DMS53 treated with DMSO at 0.1 percent for 48 hours (cell line): ENCODE results near the gene RAPH1.
"Not testable (repeated sequence)": the region's sequence is repeated elsewhere in the genome, so short reads cannot be mapped to it uniquely, and the experiment has no call there.

Experiments used
- DNase-seq: peaks from one replicate; lab custom pipeline; 2025; ENCODE audit not compliant: unreplicated experiment; lab: John Stamatoyannopoulos, UW

The RAPH1 gene

DNA sequence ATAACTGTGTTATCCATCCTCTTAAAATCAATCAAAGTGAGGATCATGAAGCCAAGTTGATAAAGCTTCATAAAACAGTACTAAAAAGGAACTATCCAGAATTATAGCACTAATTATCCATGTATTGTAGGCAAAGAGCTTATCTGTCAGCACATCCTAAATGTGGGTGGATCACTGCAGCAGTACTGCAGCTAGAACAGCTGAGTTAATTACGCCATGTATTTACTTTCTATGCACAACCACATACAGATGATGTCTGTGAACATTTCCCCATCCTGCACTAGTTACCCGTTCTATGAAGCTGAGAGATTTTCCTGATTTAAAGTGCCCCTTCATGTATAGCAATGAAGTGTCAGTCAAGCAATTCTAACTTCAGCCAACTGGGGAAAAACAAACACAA lies 96.6 kb downstream of the RAPH1 start:
- DNase-seq: no peak

GRCh38 chr2:203437511-203437910 lies 97.6 kb downstream of the RAPH1 start:
- no peak for DNase-seq

GRCh38 chr2:203436496-203436895 lies 98.6 kb downstream of the RAPH1 start:
- DNase-seq: no peak

DNA sequence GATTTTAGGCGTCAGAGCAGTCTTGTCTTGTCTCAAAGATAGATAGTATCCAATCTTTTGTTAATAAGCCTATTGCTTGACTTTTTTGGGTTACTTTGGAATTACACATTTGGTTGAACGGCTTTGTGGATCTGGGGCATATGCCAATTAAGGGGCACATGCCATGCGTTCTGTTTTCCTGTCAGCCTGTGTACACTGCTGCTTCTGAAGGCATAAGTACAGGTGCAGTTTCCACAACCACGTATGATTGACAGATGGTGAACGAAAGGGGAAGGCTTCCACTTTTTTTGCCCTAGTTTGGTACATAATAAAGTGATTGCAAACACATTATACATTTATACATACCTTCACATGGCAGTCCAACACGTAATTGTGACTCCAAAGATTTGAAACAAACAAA lies 102.3 kb downstream of the RAPH1 start:
- DNase-seq: no peak

GRCh38 chr2:203431391-203432185 lies 103.5 kb downstream of the RAPH1 start:
- no peak for DNase-seq

GRCh38 chr2:203429643-203430042 lies 105.5 kb downstream of the RAPH1 start:
- DNase-seq: not testable (repeated sequence)

GRCh38 chr2:203427061-203427460 lies 108.0 kb downstream of the RAPH1 start:
- DNase-seq: no peak

DNA sequence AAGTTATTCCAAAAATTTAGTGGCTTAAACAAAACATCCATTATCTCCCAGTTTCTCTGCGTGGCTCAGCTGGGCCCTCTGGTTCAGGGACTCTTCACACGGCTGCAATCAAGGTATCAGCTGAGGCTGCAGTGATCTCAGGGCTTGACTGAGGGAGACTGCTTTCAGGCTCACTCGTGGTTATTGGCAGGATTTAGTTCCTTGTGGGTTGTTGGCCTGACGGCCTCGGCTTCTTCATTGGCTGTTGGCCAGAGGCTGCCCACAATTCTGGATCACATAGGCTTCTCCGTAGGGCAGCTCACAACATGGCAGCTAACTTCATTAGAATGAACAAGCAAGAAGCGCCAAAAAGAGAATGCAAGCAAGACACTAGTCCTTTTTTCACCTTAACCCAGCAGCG lies 116.8 kb downstream of the RAPH1 start:
- no peak for DNase-seq

- no peak for DNase-seq
Measured at GRCh38 chr2:203413796-203414195, 121.3 kb downstream of the RAPH1 start.

DNA sequence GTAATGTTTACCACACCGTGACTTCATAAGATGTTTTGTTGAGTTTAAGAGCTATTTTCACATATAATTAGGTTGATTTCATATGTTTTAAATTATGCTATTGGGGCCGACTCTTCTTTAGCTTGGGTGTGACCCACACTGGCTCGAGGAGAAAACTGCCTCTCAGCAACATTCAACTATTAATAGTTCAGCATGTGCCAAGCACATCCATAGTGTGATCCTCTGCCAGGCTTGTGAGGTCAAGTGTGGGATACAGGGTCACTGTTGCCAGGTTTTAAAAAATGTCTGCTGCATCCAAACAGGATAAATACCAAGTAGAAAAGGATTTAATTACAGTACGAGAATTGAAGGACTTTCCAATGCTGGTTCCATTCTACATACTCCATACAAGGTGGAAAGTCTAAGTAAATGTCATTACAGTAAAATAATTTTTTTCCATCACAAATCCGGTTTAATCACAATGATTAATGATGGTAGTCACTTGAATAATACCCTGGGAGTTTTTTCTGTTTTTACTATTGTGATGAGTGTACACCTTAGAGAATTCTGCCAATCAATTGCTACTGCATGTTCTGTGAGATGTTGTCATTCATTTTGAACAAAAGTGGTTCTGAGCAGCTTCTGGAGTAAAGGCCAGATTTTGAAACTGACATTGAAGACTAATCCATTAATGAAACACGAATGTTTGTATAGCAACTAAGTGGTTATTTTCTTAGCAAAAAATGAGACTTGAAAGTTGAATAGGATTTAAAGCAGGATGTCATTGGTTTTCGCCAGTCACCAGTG lies 122.4 kb downstream of the RAPH1 start:
- no peak for DNase-seq

DNA sequence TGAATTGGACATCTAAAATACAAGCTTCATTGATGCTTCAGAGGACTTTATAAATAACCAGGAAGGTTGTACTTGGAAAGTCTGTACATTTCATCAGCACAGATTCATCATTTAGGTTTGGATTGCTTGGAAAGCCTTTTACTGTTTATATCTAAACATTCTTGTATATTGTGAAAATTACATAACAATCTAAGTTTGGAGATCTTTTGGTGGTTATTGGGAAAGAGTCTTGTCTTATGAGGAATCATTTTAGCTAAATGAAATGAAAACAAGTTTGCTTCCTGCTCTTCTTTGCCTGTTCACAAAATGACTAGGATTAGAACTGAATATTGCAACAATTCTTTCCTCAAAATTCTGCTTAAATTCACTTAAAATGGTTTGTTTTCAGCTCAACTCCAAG lies 127.6 kb downstream of the RAPH1 start:
- no peak for DNase-seq

DNA sequence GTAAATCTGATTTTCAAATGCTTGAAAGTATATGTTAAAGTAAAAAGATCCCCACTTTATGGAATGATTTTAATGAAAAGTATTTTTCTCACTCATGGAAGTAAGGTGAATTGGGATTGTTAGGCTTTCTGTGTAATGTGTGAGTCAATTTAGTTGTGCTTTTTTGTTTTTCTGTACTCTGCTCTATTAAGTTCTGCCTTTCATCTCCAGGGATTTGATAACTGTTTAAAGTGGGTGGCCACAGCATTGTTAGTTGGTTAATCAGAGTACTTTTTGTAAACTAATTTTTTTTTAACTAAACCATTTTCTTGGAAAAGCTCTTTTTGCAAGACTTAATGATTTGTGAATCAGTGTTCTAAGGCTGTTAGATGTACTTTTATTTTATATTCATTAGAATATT lies 130.1 kb downstream of the RAPH1 start:
- no peak for DNase-seq

GRCh38 chr2:203400805-203401585 lies 134.1 kb downstream of the RAPH1 start:
- DNase-seq: no peak

DNA sequence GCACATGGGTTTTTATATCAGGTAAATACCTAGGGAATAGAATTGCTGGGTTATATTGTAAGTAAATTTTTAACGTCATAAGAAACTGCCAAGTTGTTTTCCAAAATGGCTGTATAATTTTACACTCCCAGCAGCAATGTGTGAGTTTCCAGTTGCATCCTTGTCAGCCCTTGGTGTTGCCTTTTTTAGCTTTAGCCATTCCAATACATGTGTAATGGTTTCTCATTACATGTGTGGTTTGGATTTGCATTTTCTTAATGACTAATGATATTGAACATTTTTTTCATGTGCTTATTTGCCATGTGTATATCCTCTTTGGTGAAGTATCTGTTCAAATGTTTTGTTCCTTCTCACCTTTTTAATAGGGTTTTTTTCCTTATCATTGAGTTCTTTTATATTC lies 136.1 kb downstream of the RAPH1 start:
- DNase-seq: no peak

GRCh38 chr2:203396667-203397066 lies 138.4 kb downstream of the RAPH1 start:
- DNase-seq: no peak

GRCh38 chr2:203395858-203396257 lies 139.2 kb downstream of the RAPH1 start:
- no peak for DNase-seq

GRCh38 chr2:203394519-203395227 lies 140.4 kb downstream of the RAPH1 start:
- no peak for DNase-seq

GRCh38 chr2:203388153-203388552 lies 146.9 kb downstream of the RAPH1 start:
- not testable (repeated sequence) for DNase-seq

DNA sequence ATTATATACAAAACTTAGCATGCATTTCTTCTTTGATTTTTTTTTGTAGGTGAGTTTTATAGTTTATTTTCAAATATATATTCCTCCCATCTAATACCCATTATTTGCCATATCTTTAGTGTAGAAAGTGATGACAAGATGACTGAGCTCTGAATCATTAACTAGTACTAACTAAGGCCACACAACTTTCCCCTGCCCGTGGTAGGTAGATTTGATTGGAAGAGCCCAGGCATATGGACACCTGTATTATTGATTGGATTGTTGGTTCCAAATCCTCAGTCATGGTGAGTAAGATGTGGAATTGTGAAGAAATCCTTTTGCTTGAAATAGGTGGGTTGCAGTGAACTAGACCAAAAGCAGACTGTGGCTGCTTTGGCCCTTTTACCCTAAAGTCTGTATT lies 152.1 kb downstream of the RAPH1 start:
- DNase-seq: no peak

DNA sequence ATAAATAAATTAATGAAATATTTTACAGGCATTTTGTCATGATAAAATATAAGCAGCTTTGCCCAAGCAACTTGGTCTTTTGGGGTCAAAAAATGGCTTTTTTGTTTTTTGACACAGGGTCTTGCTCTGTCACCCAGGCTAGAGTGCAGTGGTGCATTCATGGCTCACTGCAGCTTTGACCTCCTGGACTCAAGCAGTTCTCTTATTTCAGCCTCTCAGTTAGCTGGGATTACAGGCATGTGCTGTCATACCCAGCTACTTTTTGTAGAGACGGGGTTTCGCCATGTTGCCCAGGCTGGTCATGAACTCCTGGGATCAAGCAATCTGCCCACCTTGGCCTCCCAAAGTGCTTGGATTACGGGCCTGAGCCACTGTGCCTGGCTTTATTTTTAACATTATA lies 155.9 kb downstream of the RAPH1 start:
- DNase-seq: no peak

GRCh38 chr2:203376173-203376572 lies 158.9 kb downstream of the RAPH1 start:
- no peak for DNase-seq
